OCI-LY3 (cell line): ENCODE measurements around the gene CNOT2.

Source experiments
- EZH2phosphoT487 ChIP-seq: fragments of 200-600 bp; shearing (Covaris generic); IDR thresholded peaks from 2 replicates; pipeline ENCODE4 v1.6.1; 2018; ENCODE audit warnings: antibody characterized with exemption, mixed run types, low read depth
- TF ChIP-seq, protein P1 (sequence below): fragments of 200-600, 300-600 bp; sonication (generic); IDR thresholded peaks from 2 replicates; pipeline ENCODE4 v1.5.1; 2014; ENCODE audit warnings: antibody characterized with exemption, low read length, low read depth

DNA sequence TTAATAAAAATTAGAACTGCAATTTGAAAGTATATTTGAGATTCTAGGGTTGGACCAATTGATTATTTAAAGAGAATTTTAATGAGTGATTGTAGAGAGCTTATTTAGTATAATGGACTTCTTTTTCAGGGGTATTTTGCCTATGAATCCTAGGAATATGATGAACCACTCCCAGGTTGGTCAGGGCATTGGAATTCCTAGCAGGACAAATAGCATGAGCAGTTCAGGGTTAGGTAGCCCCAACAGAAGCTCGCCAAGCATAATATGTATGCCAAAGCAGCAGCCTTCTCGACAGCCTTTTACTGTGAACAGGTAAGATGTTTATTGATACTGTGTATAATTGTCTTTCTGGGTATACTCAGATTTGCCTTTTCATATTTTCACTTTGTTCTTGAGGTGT is 86.9 kb downstream of the CNOT2 start:
- TF ChIP-seq, protein P1, sequence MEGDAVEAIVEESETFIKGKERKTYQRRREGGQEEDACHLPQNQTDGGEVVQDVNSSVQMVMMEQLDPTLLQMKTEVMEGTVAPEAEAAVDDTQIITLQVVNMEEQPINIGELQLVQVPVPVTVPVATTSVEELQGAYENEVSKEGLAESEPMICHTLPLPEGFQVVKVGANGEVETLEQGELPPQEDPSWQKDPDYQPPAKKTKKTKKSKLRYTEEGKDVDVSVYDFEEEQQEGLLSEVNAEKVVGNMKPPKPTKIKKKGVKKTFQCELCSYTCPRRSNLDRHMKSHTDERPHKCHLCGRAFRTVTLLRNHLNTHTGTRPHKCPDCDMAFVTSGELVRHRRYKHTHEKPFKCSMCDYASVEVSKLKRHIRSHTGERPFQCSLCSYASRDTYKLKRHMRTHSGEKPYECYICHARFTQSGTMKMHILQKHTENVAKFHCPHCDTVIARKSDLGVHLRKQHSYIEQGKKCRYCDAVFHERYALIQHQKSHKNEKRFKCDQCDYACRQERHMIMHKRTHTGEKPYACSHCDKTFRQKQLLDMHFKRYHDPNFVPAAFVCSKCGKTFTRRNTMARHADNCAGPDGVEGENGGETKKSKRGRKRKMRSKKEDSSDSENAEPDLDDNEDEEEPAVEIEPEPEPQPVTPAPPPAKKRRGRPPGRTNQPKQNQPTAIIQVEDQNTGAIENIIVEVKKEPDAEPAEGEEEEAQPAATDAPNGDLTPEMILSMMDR, result no peak
- no peak for TF ChIP-seq EZH2phosphoT487
